Stimulated activated CD4-positive, alpha-beta T cell treated with anti-CD3 and anti-CD28 coated beads, TNF-alpha, amount 100 ng/mL, for 48 hours (primary cell): ENCODE results near the gene CHN2.
"Not testable (repeated sequence)": the region's sequence is repeated elsewhere in the genome, so short reads cannot be mapped to it uniquely, and the experiment has no call there.

Source experiments
- DNase-seq, 3 donors: peaks; one replicate each; pipeline ENCODE4 v3.0.0-alpha.2; 2020; ENCODE audit warnings: low read depth in 3 of 3

Gene CHN2

DNA sequence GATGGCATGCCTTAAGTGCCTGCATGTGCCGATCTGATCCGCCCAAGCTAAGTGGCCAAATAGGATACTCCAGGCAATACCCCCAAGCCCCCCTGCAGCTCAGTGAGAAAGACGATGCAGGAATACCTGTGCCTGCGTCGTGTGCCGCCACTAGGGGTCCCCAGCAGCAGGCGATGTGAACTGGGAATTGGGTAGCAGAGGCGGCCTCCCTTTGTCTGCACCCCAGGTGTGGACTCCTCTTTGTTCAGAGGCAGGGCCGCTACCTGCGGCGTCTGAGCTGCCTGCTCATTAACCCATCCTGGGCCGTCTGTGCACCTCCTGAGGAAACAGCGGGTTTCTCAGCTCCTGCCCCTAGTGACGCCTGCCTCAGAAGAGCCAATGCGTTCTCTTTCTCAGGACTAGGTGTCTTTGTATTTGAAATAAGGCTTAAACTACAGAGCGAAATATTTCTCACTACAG lies 4.8 kb upstream of the CHN2 start:
- peak in 1 of 3 donors; percentile 49 for DNase-seq

GRCh38 chr7:29190349-29191045 lies 4.1 kb upstream of the CHN2 start:
- no peak for DNase-seq

DNA sequence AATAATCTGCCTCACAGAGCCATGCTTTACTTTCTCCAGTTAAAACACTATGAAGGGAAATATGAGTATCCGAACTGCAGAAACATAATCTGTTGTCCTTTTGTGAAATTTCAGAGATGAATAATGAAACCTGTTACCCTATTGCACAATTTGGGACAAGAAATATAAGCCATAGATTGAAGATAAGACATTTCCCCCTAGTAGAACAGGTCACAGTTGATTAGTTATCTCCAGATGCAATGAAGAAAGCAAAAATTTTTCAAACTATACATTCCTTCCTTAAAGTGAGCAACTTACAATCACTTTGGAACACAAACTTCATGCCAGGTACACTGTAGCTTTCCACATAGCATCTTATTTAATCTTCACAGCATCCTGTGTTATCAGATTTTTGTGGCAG lies 2.3 kb upstream of the CHN2 start:
- DNase-seq, result no peak

- DNase-seq, result no peak
Measured at GRCh38 chr7:29192811-29193210, 1.8 kb upstream of the CHN2 start.

DNA sequence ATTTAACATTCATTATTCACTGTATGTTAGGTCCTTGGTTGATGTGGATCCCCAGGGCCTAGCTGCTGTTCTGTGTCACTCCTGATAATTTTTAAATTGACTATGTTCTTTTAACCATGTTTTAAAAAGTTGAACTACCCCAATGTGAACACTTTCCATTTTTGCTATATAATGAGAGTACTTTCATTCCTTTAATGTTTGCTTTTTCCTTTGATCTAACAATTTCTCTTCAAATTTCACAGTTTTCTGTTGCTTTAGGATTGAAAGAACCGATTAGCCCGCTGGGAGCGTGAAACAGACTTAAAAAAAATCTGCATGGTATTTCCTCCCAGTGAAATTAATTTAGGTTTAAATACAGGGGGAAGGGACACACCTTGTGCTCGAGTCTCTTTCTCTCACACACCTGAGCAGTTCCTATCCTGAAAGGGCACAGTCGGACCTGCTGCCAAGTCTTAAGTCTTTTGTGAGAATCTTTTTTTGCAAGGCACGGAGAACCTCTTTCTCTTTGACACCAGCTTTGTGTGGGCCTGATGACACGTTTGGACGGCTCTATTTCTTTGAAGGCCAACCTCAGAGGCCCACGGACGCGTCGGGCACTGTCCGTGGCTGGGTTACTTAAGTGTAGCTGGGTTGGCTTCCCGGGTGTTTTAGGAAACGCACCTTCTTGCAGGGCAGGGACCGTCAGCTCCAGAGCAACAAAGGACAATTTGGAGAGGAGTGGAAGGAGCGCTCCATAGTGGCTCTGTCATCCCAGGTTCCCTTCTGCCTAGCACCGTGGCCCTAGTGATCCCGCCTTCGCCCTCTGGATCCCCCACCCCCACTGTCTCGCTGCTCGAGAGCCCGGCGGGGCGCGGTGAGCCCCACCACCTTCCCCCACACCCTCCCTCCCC lies 1.0 kb upstream of the CHN2 start:
- no peak for DNase-seq

DNA sequence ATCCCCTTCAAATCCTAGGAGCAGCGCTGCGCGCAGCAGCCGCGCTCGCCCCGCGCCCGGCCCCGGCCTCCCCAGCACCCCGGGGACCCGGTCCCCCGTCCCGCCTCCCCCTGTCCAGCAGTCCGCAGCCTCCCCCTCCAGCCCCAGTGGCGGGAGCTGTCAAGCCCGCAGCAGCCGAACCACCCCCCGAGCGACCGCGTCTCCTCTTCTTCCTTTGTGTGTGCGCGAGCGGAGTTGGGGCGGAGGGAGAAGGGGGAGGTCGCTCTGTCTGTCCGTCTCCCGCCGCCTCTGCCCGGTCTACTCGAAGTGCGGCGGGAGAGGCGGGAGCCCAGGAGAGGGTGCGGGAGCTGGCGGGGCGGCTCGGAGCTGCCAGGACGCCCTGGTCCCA lies 375 bp upstream of the CHN2 start:
- DNase-seq, result no peak

GRCh38 chr7:29196191-29196590 lies 1.6 kb downstream of the CHN2 start:
- no peak for DNase-seq

DNA sequence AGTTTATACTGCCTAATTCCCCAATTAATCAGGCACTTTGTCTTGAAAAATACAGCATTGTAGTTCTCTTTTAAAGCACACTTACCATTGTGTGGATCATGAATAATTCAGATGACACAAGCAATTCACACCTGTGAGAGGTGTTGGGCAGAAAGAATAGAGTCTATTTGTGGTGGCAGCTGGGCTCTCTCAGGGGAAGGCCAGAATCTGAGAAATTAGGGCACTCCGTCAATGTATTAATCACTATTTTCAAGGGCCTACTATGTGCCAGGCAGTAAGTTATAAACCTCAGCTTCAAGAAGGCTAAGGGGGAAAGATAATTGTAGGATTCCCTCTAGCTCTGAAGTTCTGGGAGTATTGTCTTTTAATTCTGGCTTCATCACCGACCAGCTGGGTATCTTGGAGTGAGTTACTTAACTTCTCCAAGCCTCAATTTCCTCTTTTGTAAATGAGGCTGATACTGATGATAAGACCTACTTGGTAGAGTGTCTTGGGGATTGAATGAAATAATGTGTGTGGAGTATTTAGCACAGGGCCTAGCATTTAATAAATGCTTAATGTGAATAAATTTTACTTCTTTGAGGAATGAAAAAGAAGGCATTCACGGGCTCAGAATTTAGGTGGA lies 2.5 kb downstream of the CHN2 start:
- DNase-seq, result no peak

- no peak for DNase-seq
Measured at GRCh38 chr7:29197916-29198315, 3.3 kb downstream of the CHN2 start.

GRCh38 chr7:29199776-29200175 lies 5.2 kb downstream of the CHN2 start:
- no peak for DNase-seq

DNA sequence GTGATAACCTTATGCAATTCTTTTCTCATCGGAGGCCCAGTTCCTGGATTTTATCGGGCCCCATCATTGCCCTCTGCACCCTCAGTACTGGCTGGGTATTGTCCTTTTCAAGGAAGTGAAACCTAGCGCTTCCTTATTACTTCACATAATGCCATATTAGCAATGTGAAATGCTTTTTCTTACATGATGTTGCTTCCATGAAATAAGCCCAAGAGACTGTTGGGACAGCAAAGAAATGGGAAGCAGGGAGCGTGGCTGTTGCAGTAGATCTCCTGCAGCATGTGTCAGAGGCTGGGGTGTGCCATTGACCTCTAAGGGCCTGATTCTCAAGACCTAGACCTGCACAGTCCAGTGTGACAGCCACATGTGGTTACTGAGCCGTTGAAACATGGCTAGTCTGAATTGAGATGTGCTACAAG lies 8.1 kb downstream of the CHN2 start:
- no peak for DNase-seq

DNA sequence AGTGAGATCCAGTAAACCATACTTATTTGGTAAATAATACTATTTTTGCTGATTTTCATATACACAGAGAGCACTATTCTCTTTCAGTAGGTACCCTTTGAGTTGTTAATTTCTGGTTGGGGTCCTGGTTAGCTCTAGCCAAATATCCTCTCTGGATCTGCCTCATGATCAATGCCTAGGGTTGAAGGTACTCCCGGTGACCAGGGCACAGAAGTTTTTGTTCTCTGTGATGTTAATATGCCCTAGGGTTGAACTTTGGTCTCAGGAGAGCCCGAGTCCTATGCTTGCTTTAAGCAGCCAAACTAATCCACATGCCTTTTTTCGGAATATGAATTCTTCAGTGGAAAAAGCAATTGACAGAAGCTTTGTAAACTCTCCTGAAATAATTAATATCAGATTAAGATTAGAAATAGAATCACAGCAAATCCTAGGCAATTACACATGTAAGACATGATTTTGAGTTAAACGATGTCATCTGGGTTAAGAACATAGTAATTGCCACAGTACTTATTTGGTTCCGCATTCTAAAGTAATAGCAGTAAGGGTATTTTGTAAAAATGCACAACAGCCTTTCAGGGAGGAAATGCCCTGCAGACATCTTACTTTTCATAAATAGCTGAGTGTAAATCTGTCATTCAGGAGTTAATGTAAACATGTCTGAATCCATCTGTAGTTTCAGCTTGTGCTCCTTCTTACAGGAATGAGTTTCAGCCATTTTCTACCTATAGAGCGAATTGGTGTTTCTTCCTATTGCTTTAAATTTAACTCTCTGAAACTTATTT lies 10.1 kb downstream of the CHN2 start:
- no peak for DNase-seq

DNA sequence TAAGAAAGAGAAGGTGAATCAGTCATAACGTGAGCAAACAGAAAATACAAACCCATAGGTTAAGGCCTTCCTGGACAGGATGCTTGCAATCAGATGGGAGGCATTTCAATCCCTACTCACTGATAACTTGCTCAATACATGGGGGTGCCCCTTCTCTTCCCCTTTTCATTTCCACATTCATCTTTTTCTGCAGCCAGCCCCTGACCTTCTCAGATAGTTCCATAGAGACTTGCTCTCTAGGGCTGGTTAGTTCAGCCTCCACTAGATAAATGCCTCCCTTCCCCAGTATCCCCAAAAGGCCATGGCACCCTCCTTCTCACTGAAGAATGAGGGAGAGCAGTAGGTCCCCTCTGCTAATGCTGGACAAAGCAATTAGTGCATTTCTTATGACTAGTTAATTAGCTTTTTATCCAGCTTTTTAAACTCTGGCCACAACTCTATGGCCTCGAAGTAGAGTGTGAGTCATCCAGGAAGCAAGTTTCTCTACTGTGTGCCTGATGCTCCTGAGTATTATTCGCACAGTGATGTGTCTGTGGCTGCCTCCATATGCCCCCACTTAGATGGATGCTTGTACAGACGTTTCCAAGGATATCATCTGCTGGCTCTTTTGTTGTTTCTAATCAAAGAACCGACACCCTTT lies 12.7 kb downstream of the CHN2 start:
- no peak for DNase-seq

GRCh38 chr7:29208410-29209250 lies 14.1 kb downstream of the CHN2 start:
- no peak for DNase-seq

DNA sequence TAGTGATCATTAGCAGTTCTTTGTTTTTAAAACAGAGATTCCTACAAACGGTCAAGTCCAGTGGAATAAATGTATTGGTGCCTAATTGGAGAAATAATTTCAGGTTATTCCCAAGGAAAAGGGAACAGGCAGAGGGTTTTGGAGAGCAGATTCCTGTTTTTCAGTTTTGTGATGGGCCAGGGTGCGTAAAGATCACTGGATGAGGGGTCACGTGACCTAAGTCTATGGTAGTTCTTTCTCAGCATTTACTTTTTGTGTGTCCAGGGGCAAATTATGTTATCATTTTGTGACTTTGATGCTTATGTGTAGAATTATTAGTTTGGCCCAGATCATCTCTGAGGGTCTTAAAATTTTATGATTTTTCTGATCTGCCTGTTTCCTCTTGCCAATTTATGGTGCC lies 15.2 kb downstream of the CHN2 start:
- DNase-seq, result no peak

DNA sequence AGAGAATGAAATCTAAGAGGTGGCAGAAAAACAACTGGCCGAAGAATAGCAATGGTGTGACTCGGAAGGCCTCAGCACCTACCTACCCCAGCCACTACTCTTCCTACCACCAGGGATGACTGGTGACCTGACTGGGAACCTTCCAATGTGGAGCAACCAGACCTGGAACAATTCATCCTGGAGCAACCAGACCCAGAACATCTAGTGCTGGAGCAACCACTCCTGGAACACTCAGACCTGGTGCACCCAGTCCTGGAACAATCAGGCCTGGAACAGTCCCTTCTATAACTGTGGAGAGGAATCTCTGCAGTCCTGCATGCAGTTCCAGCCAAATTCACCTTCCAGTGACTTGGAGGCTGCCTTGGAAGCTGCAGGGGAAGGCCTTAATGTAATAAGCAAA lies 18.2 kb downstream of the CHN2 start:
- DNase-seq, result not testable (repeated sequence)

DNA sequence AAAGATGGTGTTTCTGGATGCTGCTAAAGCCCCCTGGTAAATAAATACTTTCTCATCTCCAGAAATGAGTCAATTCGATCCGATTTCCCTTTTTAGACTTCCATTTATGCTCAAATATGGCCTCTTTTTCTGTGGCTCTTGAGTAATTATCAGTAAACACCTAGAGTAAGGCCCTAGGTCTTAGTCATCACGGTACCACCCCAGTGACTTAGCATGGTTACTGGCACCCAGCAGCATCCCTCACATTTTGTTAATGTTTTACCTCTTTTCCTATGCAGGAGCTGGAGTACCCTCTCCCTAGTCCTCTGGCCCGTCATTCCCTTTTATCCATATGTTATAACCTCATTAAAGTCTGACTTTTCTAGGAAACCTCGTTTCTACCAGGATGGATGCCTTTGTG lies 19.5 kb downstream of the CHN2 start:
- no peak for DNase-seq

GRCh38 chr7:29214816-29215215 lies 20.2 kb downstream of the CHN2 start:
- no peak for DNase-seq

GRCh38 chr7:29216128-29216527 lies 21.6 kb downstream of the CHN2 start:
- no peak for DNase-seq

GRCh38 chr7:29217113-29217512 lies 22.5 kb downstream of the CHN2 start:
- no peak for DNase-seq
